ENCODE data around the gene EAPP. TPM values are rescaled to one million over a fixed set of nuclear protein-coding genes. Genes with fewer than 3 reads are reported as not detected.

Gene EAPP
- total and polyA plus RNA-seq, 2 of the 4 experiments (the other 2 are of a cell fraction): 29.9 to 32.3 TPM

GRCh38 chr14:34539407-34540180, at the start of gene EAPP (continued):
- TF ChIP-seq MAFK (IDR thresholded peaks at IDR 0.05; ENCODE audit: low read depth, low read length): 0 out of 2 replicates have a peak, but pooled peaks have one; percentile 12
- TF ChIP-seq CTCF (conservative IDR thresholded peaks at IDR 0.05; ENCODE audit: low read depth, low read length): no peak

GRCh38 chr14:34583525-34583924, 44.0 kb upstream of the EAPP start:
- WGBS, 2 experiments (ENCODE audit: extremely low coverage in 2 of 2, insufficient read length in 1 of 2): no CpG with 5 or more reads among the region's 6 CpGs
- CTCF ChIA-PET: no interaction called here
- in situ Hi-C loops (cut with MboI; ENCODE audit: low sequenced_read_pairs): no loop called here

More at GRCh38 chr14:34583525-34583924, 44.0 kb upstream of the EAPP start:
- Histone ChIP-seq H3K9me3 (ENCODE audit: control insufficient read depth, insufficient read depth, low read length) (no peaks in the 10 kb centered on the region), H3K4me3 (ENCODE audit: insufficient read depth, low read depth, low read length) (no peak overlapping the region), H3K56ac (ENCODE audit: extremely low read depth, insufficient read depth, low read length) (no peak overlapping the region), H2AFZ (replicated peaks; ENCODE audit: low read length, poor library complexity) (no peak overlapping the region), H3K4ac (ENCODE audit: low read depth, low read length) (no peak overlapping the region), H3K14ac (replicated peaks; ENCODE audit: low read depth, low read length) (no peak overlapping the region), H3K4me2 (ENCODE audit: low read depth, low read length) (no peak overlapping the region), H2BK20ac (ENCODE audit: low read depth, low read length) (no peak overlapping the region), H3K4me1 (ENCODE audit: control insufficient read depth, insufficient read depth, low read length) (no peaks in the 10 kb centered on the region), H3K79me1 (ENCODE audit: low read depth in 1 of 2, low read length in 2 of 2) (peaks cover 8 to 29% of the 10 kb centered on the region in 2 experiments), H3K36me3 (ENCODE audit: control insufficient read depth, insufficient read depth, low read length) (peaks cover 56% of the 10 kb centered on the region), H3K18ac (ENCODE audit: low read depth, low read length) (no peak overlapping the region), H4K5ac (ENCODE audit: low read depth, low read length) (no peak overlapping the region), H3K9ac (ENCODE audit: low read depth, low read length) (no peak overlapping the region), H2BK5ac (ENCODE audit: low read depth, low read length, poor library complexity, severe bottlenecking) (no peak overlapping the region), H4K91ac (ENCODE audit: insufficient read depth, low read depth, low read length) (no peak overlapping the region), H3K23ac (ENCODE audit: low read depth, low read length) (no peak overlapping the region), H2AK5ac (ENCODE audit: low read depth, low read length) (no peak overlapping the region), H2BK15ac (ENCODE audit: low read depth, low read length) (no peak overlapping the region), H4K8ac (ENCODE audit: low read depth in 2 of 2, low read length in 2 of 2) (no peak overlapping the region), H2AK9ac (replicated peaks; ENCODE audit: low read depth, low read length, poor library complexity) (no peak overlapping the region), H3K27me3 (ENCODE audit: control insufficient read depth, insufficient read depth, low read length) (no peaks in the 10 kb centered on the region), H2BK120ac (ENCODE audit: low read depth, low read length) (no peak overlapping the region), H4K20me1 (ENCODE audit: insufficient read depth, low read length) (no peaks in the 10 kb centered on the region), H3K27ac (ENCODE audit: insufficient read depth, low read length) (no peak overlapping the region), H3K9me1 (ENCODE audit: insufficient read depth, low read length) (no peaks in the 10 kb centered on the region)
- intact Hi-C loops (cut with micrococcal nuclease) (no loop called here), dilution Hi-C loops (cut with HindIII; ENCODE audit: low sequenced_read_pairs, unreplicated experiment) (no loop called here)
- POLR2A ChIA-PET (ENCODE audit: unreplicated experiment): no interaction called here
- ATAC-seq (ENCODE audit: low read depth): no peak
- BruUV-seq (replicated peaks): no TSS peak
- TF ChIP-seq FOS (IDR thresholded peaks at IDR 0.05; ENCODE audit: low read depth, low read length) (no peak), RCOR1 (IDR thresholded peaks at IDR 0.05; ENCODE audit: insufficient replicate concordance, low read length) (no peak)
- no peak for DNase-seq

All from IMR-90 (cell line).